GM18508 (cell line): ENCODE measurements around the gene NOMO2.
"Not testable (repeated sequence)": the region's sequence is repeated elsewhere in the genome, so short reads cannot be mapped to it uniquely, and the experiment has no call there.

Experiments used
- ATAC-seq: cut with Tn5 transposase; IDR thresholded peaks from one replicate; pipeline ENCODE4 v1.9.1; 2021; ENCODE audit warnings: moderate number of reproducible peaks; ENCODE audit not compliant: insufficient read depth, unreplicated experiment

The NOMO2 gene

GRCh38 chr16:18382696-18383095, 179.2 kb downstream of the NOMO2 start:
- not testable (repeated sequence) for ATAC-seq
